DMS 273 treated with DMSO at 0.1 percent for 48 hours (cell line): Measurements from ENCODE around the gene MTERF1.

Experiments used
- DNase-seq: peaks from one replicate; lab custom pipeline; 2025; lab: John Stamatoyannopoulos, UW

MTERF1 gene

GRCh38 chr7:91832493-91833045 is 47.9 kb downstream of the MTERF1 start:
- DNase-seq, result no peak

GRCh38 chr7:91827169-91827568 is 53.3 kb downstream of the MTERF1 start:
- DNase-seq, result no peak

- DNase-seq, result no peak
These were observed 54.1 kb downstream of the MTERF1 start for GRCh38 chr7:91826377-91826776.

GRCh38 chr7:91824201-91824600 is 56.3 kb downstream of the MTERF1 start:
- no peak for DNase-seq
